PC-3 (cell line): ENCODE data around the gene CA6. TPM values are rescaled to one million over a fixed set of nuclear protein-coding genes. Genes with fewer than 3 reads are reported as not detected.
"Not testable (repeated sequence)": the region's sequence is repeated elsewhere in the genome, so short reads cannot be mapped to it uniquely, and the experiment has no call there.

Experiments
- ATAC-seq: fragments of 200-7000 bp; cut with Tn5 transposase; 2 replicates; pipeline ENCODE4 v1.9.1; 2020; ENCODE audit warnings: mild to moderate bottlenecking, moderate library complexity
- BruUV-seq: library from RNA; stranded (reverse); fragments of 400-500 nt; replicated peaks from 2 replicates; lab custom pipeline; 2021; lab: Mats Ljungman, UMichigan
- CTCF ChIA-PET: fragments of 300-600 bp; sonication (Branson Sonifier 250); formaldehyde crosslinking; loops from one replicate; lab custom pipeline; 2022; ENCODE audit warnings: antibody characterized with exemption; lab: Charles Lee
- POLR2A ChIA-PET: fragments of 300-600 bp; sonication (Branson Sonifier 250); formaldehyde crosslinking; loops from one replicate; lab custom pipeline; 2022; ENCODE audit warnings: antibody characterized with exemption; ENCODE audit not compliant: unreplicated experiment; lab: Charles Lee
- DNase-seq: peaks from one replicate; pipeline ENCODE4 v3.0.0-alpha.2; 2015
- H2AFZ ChIP-seq: fragments of 300-600 bp; sonication (generic); 2 replicates; pipeline ENCODE4 v1.6.0; 2016; ENCODE audit warnings: antibody characterized with exemption, low read length
- H3F3A ChIP-seq: fragments of 300-600 bp; sonication (generic); one replicate; pipeline ENCODE4 v1.6.0; 2017; ENCODE audit warnings: antibody characterized with exemption, low read length, control low read depth, mild to moderate bottlenecking; ENCODE audit not compliant: unreplicated experiment
- H3K27ac ChIP-seq: fragments of 300-600 bp; sonication (generic); 2 replicates; pipeline ENCODE4 v1.5.1; 2016; ENCODE audit warnings: mild to moderate bottlenecking, low read length
- H3K27me3 ChIP-seq: fragments of 300-600 bp; sonication (generic); 2 replicates; pipeline ENCODE4 v1.6.1; 2016; ENCODE audit warnings: low read length, mixed read lengths
- H3K36me3 ChIP-seq: fragments of 300-600 bp; sonication (generic); 2 replicates; pipeline ENCODE4 v1.6.1; 2016; ENCODE audit warnings: low read depth, mixed run types, low read length, mixed read lengths
- H3K4me1 ChIP-seq: fragments of 300-600 bp; sonication (generic); 2 replicates; pipeline ENCODE4 v1.5.1; 2016; ENCODE audit warnings: low read length; ENCODE audit not compliant: insufficient read depth
- H3K4me2 ChIP-seq: fragments of 300-600 bp; sonication (generic); 2 replicates; pipeline ENCODE4 v1.6.0; 2016; ENCODE audit warnings: low read length
- H3K4me3 ChIP-seq: fragments of 300-600 bp; sonication (generic); 2 replicates; pipeline ENCODE4 v1.5.1; 2016; ENCODE audit warnings: mild to moderate bottlenecking, low read length, mixed read lengths
- H3K79me2 ChIP-seq: fragments of 300-600 bp; sonication (generic); 2 replicates; pipeline ENCODE4 v1.6.1; 2017; ENCODE audit warnings: low read length, mixed read lengths
- H3K9ac ChIP-seq: fragments of 300-600 bp; sonication (generic); 2 replicates; pipeline ENCODE4 v1.6.0; 2016; ENCODE audit warnings: mild to moderate bottlenecking, low read length
- H3K9me2 ChIP-seq: fragments of 300-600 bp; sonication (generic); replicated peaks from 2 replicates; pipeline ENCODE4 v1.6.1; 2016; ENCODE audit warnings: mixed run types, low read length, mixed read lengths
- H3K9me3 ChIP-seq: fragments of 300-600 bp; sonication (generic); 2 replicates; pipeline ENCODE4 v1.6.1; 2016; ENCODE audit warnings: low read length, mixed read lengths
- H4K20me1 ChIP-seq: fragments of 300-600 bp; sonication (generic); 2 replicates; pipeline ENCODE4 v1.6.1; 2016; ENCODE audit warnings: low read length, mixed read lengths
- CTCF ChIP-seq: fragments of 300-600 bp; sonication (generic); conservative IDR thresholded peaks from 2 replicates; pipeline ENCODE4 v1.5.1; 2017; ENCODE audit warnings: antibody characterized with exemption, low read depth, mild to moderate bottlenecking, low read length
- EZH2 ChIP-seq: fragments of 300-600 bp; sonication (generic); IDR thresholded peaks from one replicate; pipeline ENCODE4 v1.6.1; 2017; ENCODE audit warnings: antibody characterized with exemption, mild to moderate bottlenecking, low read length; ENCODE audit not compliant: unreplicated experiment
- EZH2phosphoT487 ChIP-seq: fragments of 300-600 bp; sonication (generic); IDR thresholded peaks from 2 replicates; pipeline ENCODE4 v1.6.1; 2018; ENCODE audit warnings: mild to moderate bottlenecking, antibody characterized with exemption, low read length, borderline replicate concordance
- intact Hi-C: fragments of 100-400 bp; cut with micrococcal nuclease; formaldehyde crosslinking; loops from 2 replicates; pipeline ENCODE4 v1.9.0; 2023
- total RNA-seq: library from RNA; depleted of rRNA; stranded (reverse); fragments of >200 nt; gene quantifications from 2 replicates; pipeline ENCODE4 v1.2.3, GENCODE V29; 2014

The CA6 gene
- total RNA-seq, 1 experiment from 2014 or later = 0.18 TPM

- H3K27ac ChIP-seq = peak overlapping the region; percentile 58; the same call in 1 of the 2 replicates
- no peak overlapping the region for H2AFZ ChIP-seq
- TF ChIP-seq EZH2phosphoT487 (no peak), CTCF (no peak), EZH2 (no peak)
- no peak overlapping the region for H3K4me3 ChIP-seq
- H3K79me2 ChIP-seq = no peaks in the 10 kb centered on the region
- no peak overlapping the region for H3K9ac ChIP-seq
- ChIA-PET POLR2A (no interaction called here), CTCF (no interaction called here)
- no peaks in the 10 kb centered on the region for H3F3A ChIP-seq
- no peaks in the 10 kb centered on the region for H3K27me3 ChIP-seq
- no peaks in the 10 kb centered on the region for H4K20me1 ChIP-seq
- no peaks in the 10 kb centered on the region for H3K9me3 ChIP-seq
- DNase-seq = no peak
- no peak for ATAC-seq
- peaks cover 27% of the 10 kb centered on the region for H3K4me1 ChIP-seq
- no peaks in the 10 kb centered on the region for H3K9me2 ChIP-seq
- H3K36me3 ChIP-seq = no peaks in the 10 kb centered on the region
- intact Hi-C loops = no loop called here
- BruUV-seq = no TSS peak
- no peak overlapping the region for H3K4me2 ChIP-seq
Observed at GRCh38 chr1:8899046-8899445, 46.6 kb upstream of the CA6 start.

GRCh38 chr1:8900684-8901083 is 45.0 kb upstream of the CA6 start:
- H3K27me3 ChIP-seq, H3K9ac ChIP-seq, H3K4me3 ChIP-seq, POLR2A ChIA-PET, H3K9me2 ChIP-seq, DNase-seq, CTCF ChIA-PET, H4K20me1 ChIP-seq, H3K27ac ChIP-seq, H3K79me2 ChIP-seq, H2AFZ ChIP-seq, BruUV-seq, H3F3A ChIP-seq, ATAC-seq, intact Hi-C loops, H3K4me2 ChIP-seq, H3K9me3 ChIP-seq, H3K36me3 ChIP-seq: not testable (repeated sequence)
- peaks cover 37% of the 10 kb centered on the region for H3K4me1 ChIP-seq

GRCh38 chr1:8902765-8903164 is 42.9 kb upstream of the CA6 start:
- peaks cover 41% of the 10 kb centered on the region for H3K4me1 ChIP-seq
- no peak overlapping the region for H3K27ac ChIP-seq
- no peak overlapping the region for H3K4me2 ChIP-seq
- no peaks in the 10 kb centered on the region for H3F3A ChIP-seq
- no peaks in the 10 kb centered on the region for H3K9me2 ChIP-seq
- H3K79me2 ChIP-seq = no peaks in the 10 kb centered on the region
- DNase-seq (peak; percentile 27), ATAC-seq (no peak)
- H2AFZ ChIP-seq = no peak overlapping the region
- no peaks in the 10 kb centered on the region for H4K20me1 ChIP-seq
- no peaks in the 10 kb centered on the region for H3K36me3 ChIP-seq
- TF ChIP-seq EZH2phosphoT487 (no peak), EZH2 (no peak), CTCF (no peak)
- no peaks in the 10 kb centered on the region for H3K9me3 ChIP-seq
- H3K9ac ChIP-seq = no peak overlapping the region
- H3K27me3 ChIP-seq = no peaks in the 10 kb centered on the region
- no TSS peak for BruUV-seq
- CTCF ChIA-PET = no interaction called here
- H3K4me3 ChIP-seq = no peak overlapping the region
- POLR2A ChIA-PET = no interaction called here
- intact Hi-C loops = no loop called here
